ENCODE results near the gene AAK1. TPM values are rescaled to one million over a fixed set of nuclear protein-coding genes. Genes with fewer than 3 reads are reported as not detected.

Gene AAK1
- total and polyA plus RNA-seq, 4 donors, result 10.0 to 56.2 (median 27.3) TPM

DNA sequence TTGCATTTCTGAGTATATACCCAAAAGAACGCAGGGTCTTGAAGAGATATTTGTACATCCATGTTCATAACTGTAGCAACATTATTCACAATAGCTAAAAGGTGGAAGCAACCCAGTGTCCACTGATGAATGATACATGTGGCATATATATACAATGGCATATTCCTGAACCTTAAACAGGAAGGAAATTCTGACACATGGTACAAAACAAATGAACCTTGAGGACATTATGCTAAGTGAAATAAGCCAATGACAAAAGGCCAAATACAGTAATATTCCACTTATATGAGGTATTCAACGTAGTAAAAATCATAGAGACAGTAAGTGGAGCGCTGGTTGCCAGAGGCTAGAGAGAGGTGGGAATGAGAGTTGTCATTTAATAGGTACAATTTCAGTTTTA lies 8.1 kb downstream of the AAK1 start:
- H3K36me3 ChIP-seq (ENCODE audit: control insufficient read depth in 4 of 4, insufficient read depth in 4 of 4, low read length in 4 of 4), result peaks cover 0 to 8% (median 3%) of the 10 kb centered on the region in 4 donors
- H3K9me3 ChIP-seq (ENCODE audit: control insufficient read depth in 4 of 4, insufficient read depth in 3 of 4, low read length in 3 of 4), result no peaks in the 10 kb centered on the region
- H3K4me1 ChIP-seq (ENCODE audit: control insufficient read depth in 5 of 5, insufficient read depth in 5 of 5, low read length in 5 of 5), result peaks cover 0 to 34% (median 7%) of the 10 kb centered on the region in 5 donors
- DNase-seq (no peak), ATAC-seq (ENCODE audit: insufficient read depth, low FRiP score) (no peak)
- TF ChIP-seq, protein P1, sequence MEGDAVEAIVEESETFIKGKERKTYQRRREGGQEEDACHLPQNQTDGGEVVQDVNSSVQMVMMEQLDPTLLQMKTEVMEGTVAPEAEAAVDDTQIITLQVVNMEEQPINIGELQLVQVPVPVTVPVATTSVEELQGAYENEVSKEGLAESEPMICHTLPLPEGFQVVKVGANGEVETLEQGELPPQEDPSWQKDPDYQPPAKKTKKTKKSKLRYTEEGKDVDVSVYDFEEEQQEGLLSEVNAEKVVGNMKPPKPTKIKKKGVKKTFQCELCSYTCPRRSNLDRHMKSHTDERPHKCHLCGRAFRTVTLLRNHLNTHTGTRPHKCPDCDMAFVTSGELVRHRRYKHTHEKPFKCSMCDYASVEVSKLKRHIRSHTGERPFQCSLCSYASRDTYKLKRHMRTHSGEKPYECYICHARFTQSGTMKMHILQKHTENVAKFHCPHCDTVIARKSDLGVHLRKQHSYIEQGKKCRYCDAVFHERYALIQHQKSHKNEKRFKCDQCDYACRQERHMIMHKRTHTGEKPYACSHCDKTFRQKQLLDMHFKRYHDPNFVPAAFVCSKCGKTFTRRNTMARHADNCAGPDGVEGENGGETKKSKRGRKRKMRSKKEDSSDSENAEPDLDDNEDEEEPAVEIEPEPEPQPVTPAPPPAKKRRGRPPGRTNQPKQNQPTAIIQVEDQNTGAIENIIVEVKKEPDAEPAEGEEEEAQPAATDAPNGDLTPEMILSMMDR (IDR thresholded peaks at IDR 0.05; ENCODE audit: control extremely low read depth, extremely low read depth), result no peak
- 55 to 63% methylated on average over 3 of the region's 3 CpGs for WGBS, 2 donors
- no peak overlapping the region for H3K9ac ChIP-seq (ENCODE audit: insufficient read depth in 1 of 2, low read length in 2 of 2)
- H3K27me3 ChIP-seq (ENCODE audit: control insufficient read depth in 3 of 3, insufficient read depth in 3 of 3, low read length in 2 of 3), result no peaks in the 10 kb centered on the region
- H3K27ac ChIP-seq (ENCODE audit: low read depth in 1 of 2, low read length in 1 of 2), result no peak overlapping the region
- H3K4me3 ChIP-seq, result no peak overlapping the region

DNA sequence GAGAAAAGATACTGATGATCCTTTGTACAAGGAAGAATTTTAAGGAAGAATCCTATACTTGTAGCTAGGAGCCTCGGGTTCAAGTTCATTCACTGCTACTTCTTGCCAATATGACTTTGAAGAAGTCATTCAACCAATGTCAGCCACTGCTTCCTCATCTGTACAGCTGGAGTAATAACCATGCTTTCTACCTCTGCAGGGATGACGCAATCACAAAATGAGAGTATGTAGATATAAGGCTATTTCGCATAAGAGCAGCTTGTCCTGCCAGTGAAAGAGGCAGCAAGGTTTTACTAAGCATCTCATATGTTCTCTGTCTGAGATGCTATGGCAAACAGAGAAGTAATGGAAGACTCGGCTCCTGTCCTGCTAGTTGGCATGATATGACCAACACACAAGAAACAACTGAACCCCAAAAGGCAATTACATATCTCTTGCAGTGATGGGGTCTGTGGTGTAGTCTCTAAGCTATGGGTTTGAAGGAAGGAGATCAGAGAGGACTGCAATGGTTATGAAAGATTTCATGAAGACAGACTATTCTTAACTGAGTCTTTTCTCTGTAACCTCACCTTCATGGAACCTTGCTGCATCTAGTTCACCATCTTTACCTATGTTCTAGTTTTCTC lies 9.2 kb downstream of the AAK1 start:
- Histone ChIP-seq H3K4me1 (ENCODE audit: control insufficient read depth in 5 of 5, insufficient read depth in 5 of 5, low read length in 5 of 5) (peaks cover 0 to 24% (median 3%) of the 10 kb centered on the region in 5 donors), H3K9ac (ENCODE audit: insufficient read depth in 1 of 2, low read length in 2 of 2) (no peak overlapping the region), H3K27me3 (ENCODE audit: control insufficient read depth in 3 of 3, insufficient read depth in 3 of 3, low read length in 2 of 3) (no peaks in the 10 kb centered on the region), H3K4me3 (no peak overlapping the region), H3K36me3 (ENCODE audit: control insufficient read depth in 4 of 4, insufficient read depth in 4 of 4, low read length in 4 of 4) (peaks cover 0 to 8% (median 2%) of the 10 kb centered on the region in 4 donors), H3K9me3 (ENCODE audit: control insufficient read depth in 4 of 4, insufficient read depth in 3 of 4, low read length in 3 of 4) (no peaks in the 10 kb centered on the region), H3K27ac (ENCODE audit: low read depth in 1 of 2, low read length in 1 of 2) (no peak overlapping the region)
- DNase-seq (no peak), ATAC-seq (ENCODE audit: insufficient read depth, low FRiP score) (no peak)
- TF ChIP-seq, protein P1 (IDR thresholded peaks at IDR 0.05; ENCODE audit: control extremely low read depth, extremely low read depth), result no peak
- WGBS, 2 donors, result 40 to 76% methylated on average over 4 of the region's 4 CpGs

DNA sequence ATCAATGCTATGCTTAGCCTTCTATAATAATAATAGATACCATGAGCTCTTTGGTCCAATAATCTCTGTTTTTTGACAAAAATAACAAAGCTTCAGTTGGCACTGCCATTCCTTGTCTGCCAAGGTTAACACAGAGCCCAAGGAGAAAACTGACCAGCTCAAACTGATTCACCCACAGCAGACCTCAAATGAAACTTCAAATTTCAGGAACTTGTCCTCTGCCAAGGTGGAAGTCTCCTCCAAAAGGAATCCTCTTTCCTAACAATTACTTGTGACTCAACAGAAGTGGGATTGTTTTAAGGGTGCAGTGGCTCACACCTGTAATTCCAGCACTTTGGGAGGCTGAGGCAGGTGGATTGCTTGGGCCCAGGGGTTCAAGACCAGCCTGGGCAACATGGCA lies 12.1 kb downstream of the AAK1 start:
- ATAC-seq (ENCODE audit: insufficient read depth, low FRiP score) (no peak), DNase-seq (no peak)
- Histone ChIP-seq H3K9me3 (ENCODE audit: control insufficient read depth in 4 of 4, insufficient read depth in 3 of 4, low read length in 3 of 4) (no peaks in the 10 kb centered on the region), H3K27me3 (ENCODE audit: control insufficient read depth in 3 of 3, insufficient read depth in 3 of 3, low read length in 2 of 3) (no peaks in the 10 kb centered on the region), H3K4me3 (no peak overlapping the region), H3K36me3 (ENCODE audit: control insufficient read depth in 4 of 4, insufficient read depth in 4 of 4, low read length in 4 of 4) (peaks cover 0 to 2% (median under 1%) of the 10 kb centered on the region in 4 donors), H3K27ac (ENCODE audit: low read depth in 1 of 2, low read length in 1 of 2) (no peak overlapping the region), H3K4me1 (ENCODE audit: control insufficient read depth in 5 of 5, insufficient read depth in 5 of 5, low read length in 5 of 5) (peaks cover 0 to 21% (median 0%) of the 10 kb centered on the region in 5 donors), H3K9ac (ENCODE audit: insufficient read depth in 1 of 2, low read length in 2 of 2) (no peak overlapping the region)
- TF ChIP-seq, protein P1 (IDR thresholded peaks at IDR 0.05; ENCODE audit: control extremely low read depth, extremely low read depth), result no peak

Data from lung (tissue), 12 donors.